WTC11 (cell line): ENCODE results near the gene MGARP. TPM values are rescaled to one million over a fixed set of nuclear protein-coding genes. Genes with fewer than 3 reads are reported as not detected.
A peak's percentile ranks its signal among the peaks of the same experiment; 100 is the strongest.

Experiments
- ATAC-seq: fragments of 200-7000 bp; cut with Tn5 transposase; 2 replicates; pipeline ENCODE4 v1.10.0; 2021; ENCODE audit warnings: mild to moderate bottlenecking, moderate library complexity
- CTCF ChIA-PET: fragments of 300-600 bp; sonication (Branson Sonifier 250); formaldehyde crosslinking; loops from one replicate; lab custom pipeline; 2021; ENCODE audit warnings: antibody characterized with exemption; lab: Charles Lee
- POLR2A ChIA-PET: fragments of 350-600 bp; sonication (Branson Sonifier 250); formaldehyde crosslinking; loops from one replicate; lab custom pipeline; 2021; ENCODE audit warnings: antibody characterized with exemption; lab: Charles Lee
- DNase-seq: peaks from one replicate; pipeline ENCODE4 v3.0.0; 2021; ENCODE audit warnings: low spot score
- H3K27ac Mint-ChIP-seq: 2 replicates; pipeline ENCODE4 v1.8.0; 2021; ENCODE audit warnings: mixed read lengths
- H3K27me3 Mint-ChIP-seq: 2 replicates; pipeline ENCODE4 v1.8.0; 2021; ENCODE audit warnings: low read depth, mild to moderate bottlenecking, moderate library complexity, mixed read lengths
- H3K36me3 Mint-ChIP-seq: 2 replicates; pipeline ENCODE4 v1.8.0; 2021; ENCODE audit warnings: mixed read lengths
- H3K4me1 Mint-ChIP-seq: 2 replicates; pipeline ENCODE4 v1.8.0; 2022; ENCODE audit warnings: mixed read lengths
- H3K4me3 Mint-ChIP-seq: 2 replicates; pipeline ENCODE4 v1.8.0; 2021; ENCODE audit warnings: mild to moderate bottlenecking, moderate library complexity, mixed read lengths
- H3K9me3 Mint-ChIP-seq: 2 replicates; pipeline ENCODE4 v1.8.0; 2021; ENCODE audit warnings: mixed read lengths
- CREB1 ChIP-seq: sonication (generic); formaldehyde crosslinking; IDR thresholded peaks from 2 replicates; pipeline ENCODE4 v1.8.0; 2023; ENCODE audit warnings: mild to moderate bottlenecking, missing genetic modification reagents
- CREM ChIP-seq: sonication (generic); formaldehyde crosslinking; IDR thresholded peaks from 2 replicates; pipeline ENCODE4 v1.8.1; 2022; ENCODE audit warnings: mild to moderate bottlenecking, missing genetic modification reagents, moderate library complexity
- ELF4 ChIP-seq: sonication (generic); formaldehyde crosslinking; IDR thresholded peaks from 2 replicates; pipeline ENCODE4 v1.8.1; 2022; ENCODE audit warnings: low read depth, mild to moderate bottlenecking, moderate library complexity, missing genetic modification reagents
- GABPB1 ChIP-seq: sonication (generic); formaldehyde crosslinking; IDR thresholded peaks from 2 replicates; pipeline ENCODE4 v1.8.1; 2023; ENCODE audit warnings: mild to moderate bottlenecking, missing genetic modification reagents
- GTF2I ChIP-seq: fragments of 250-450 bp; sonication (Bioruptor Pico); conservative IDR thresholded peaks from 2 replicates; pipeline ENCODE4 v1.4.0; 2021; ENCODE audit warnings: mild to moderate bottlenecking
- KAT7 ChIP-seq: sonication (generic); formaldehyde crosslinking; IDR thresholded peaks from 2 replicates; pipeline ENCODE4 v1.8.1; 2023; ENCODE audit warnings: missing genetic modification reagents, mild to moderate bottlenecking, borderline replicate concordance
- NR2C2 ChIP-seq: sonication (generic); formaldehyde crosslinking; IDR thresholded peaks from 2 replicates; pipeline ENCODE4 v1.8.0; 2022; ENCODE audit warnings: mild to moderate bottlenecking, missing genetic modification reagents
- PRRX2 ChIP-seq: fragments of 250-450 bp; sonication (Bioruptor Pico); IDR thresholded peaks from 2 replicates; pipeline ENCODE4 v1.8.0; 2021; ENCODE audit warnings: mild to moderate bottlenecking
- RELA ChIP-seq: sonication (generic); formaldehyde crosslinking; IDR thresholded peaks from 2 replicates; pipeline ENCODE4 v1.8.1; 2022; ENCODE audit warnings: missing genetic modification reagents, mild to moderate bottlenecking, borderline replicate concordance
- RORB ChIP-seq: fragments of 250-450 bp; sonication (Bioruptor Pico); IDR thresholded peaks from 2 replicates; pipeline ENCODE4 v1.9.0; 2021; ENCODE audit warnings: mild to moderate bottlenecking
- SMAD3 ChIP-seq: sonication (generic); formaldehyde crosslinking; IDR thresholded peaks from 2 replicates; pipeline ENCODE4 v1.8.0; 2022; ENCODE audit warnings: missing genetic modification reagents, mild to moderate bottlenecking, borderline replicate concordance
- ZBTB21 ChIP-seq: sonication (generic); formaldehyde crosslinking; IDR thresholded peaks from 2 replicates; pipeline ENCODE4 v1.8.1; 2023; ENCODE audit warnings: mild to moderate bottlenecking, missing genetic modification reagents, borderline replicate concordance
- ZNF219 ChIP-seq: sonication (generic); formaldehyde crosslinking; IDR thresholded peaks from 2 replicates; pipeline ENCODE4 v1.8.0; 2023; ENCODE audit warnings: missing genetic modification reagents, mild to moderate bottlenecking, borderline replicate concordance
- total RNA-seq: library from RNA; stranded (reverse); gene quantifications from 3 replicates; pipeline ENCODE4 v1.2.3, GENCODE V29; 2021
- TF ChIP-seq, protein P1 (sequence below): sonication (generic); formaldehyde crosslinking; IDR thresholded peaks from 2 replicates; pipeline ENCODE4 v1.8.1; 2023; ENCODE audit warnings: mild to moderate bottlenecking, missing genetic modification reagents, moderate library complexity
- TF ChIP-seq, protein P2 (sequence below): sonication (generic); formaldehyde crosslinking; IDR thresholded peaks from 2 replicates; pipeline ENCODE4 v1.8.1; 2023; ENCODE audit warnings: mild to moderate bottlenecking, missing genetic modification reagents
- TF ChIP-seq, protein P3 (sequence below): sonication (generic); formaldehyde crosslinking; IDR thresholded peaks from 2 replicates; pipeline ENCODE4 v1.8.1; 2022; ENCODE audit warnings: mild to moderate bottlenecking, missing genetic modification reagents, moderate library complexity, borderline replicate concordance
- TF ChIP-seq, protein P4 (sequence below): fragments of 250-450 bp; sonication (Bioruptor Pico); IDR thresholded peaks from 2 replicates; pipeline ENCODE4 v1.9.0; 2021; ENCODE audit warnings: moderate library complexity, mild to moderate bottlenecking, inconsistent platforms, borderline replicate concordance
- TF ChIP-seq, protein P5 (sequence below): fragments of 250-450 bp; sonication (Bioruptor Pico); IDR thresholded peaks from 2 replicates; pipeline ENCODE4 v1.9.0; 2021; ENCODE audit warnings: mild to moderate bottlenecking
- TF ChIP-seq, protein P6 (sequence below): fragments of 250-450 bp; sonication (Bioruptor Pico); IDR thresholded peaks from 2 replicates; pipeline ENCODE4 v1.9.0; 2021; ENCODE audit warnings: mild to moderate bottlenecking, borderline replicate concordance

Gene MGARP
- total RNA-seq, 1 experiment from 2014 or later, result 4.6 TPM

DNA sequence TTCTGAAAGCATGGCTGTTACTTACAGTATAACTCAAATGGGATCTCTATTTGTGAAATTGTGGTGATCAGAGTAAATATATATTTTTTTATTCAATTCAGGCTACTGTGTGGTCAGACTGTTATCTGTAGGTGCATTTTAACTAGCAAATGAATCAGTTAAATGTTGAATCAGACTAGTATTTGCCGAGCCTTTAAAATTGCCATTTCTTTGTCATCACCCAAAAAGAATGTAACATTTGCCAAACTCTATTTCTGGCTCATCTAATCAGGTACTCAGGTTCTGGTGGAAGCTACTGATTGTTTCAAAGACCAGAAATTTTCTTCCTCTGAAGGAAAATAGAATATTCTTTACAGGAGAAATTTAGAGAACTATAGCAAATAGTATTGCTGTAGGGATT lies 19.5 kb upstream of the MGARP start:
- peaks cover 2% of the 10 kb centered on the region; the same call in 1 of the 2 replicates for H3K27me3 Mint-ChIP-seq
- ChIA-PET POLR2A (interaction anchor here (3.5 kb wide), 1 partner anchor 121 kb away, joined by 59 read pairs; the partner anchor contains the start of gene ELF2), CTCF (interaction anchor here (2.1 to 2.3 kb wide), 2 partner anchors 122 to 269 kb away, joined by 9 to 11 read pairs; partner anchors contain the start of gene ELF2)
- peak overlapping the region; percentile 99 for H3K4me3 Mint-ChIP-seq
- DNase-seq (no peak), ATAC-seq (no peak)
- H3K4me1 Mint-ChIP-seq, result peaks cover 38% of the 10 kb centered on the region
- 0 out of 2 replicates have a peak overlapping the region, but pooled peaks have one; percentile 59 for H3K27ac Mint-ChIP-seq
- TF ChIP-seq GTF2I, result no peak
- TF ChIP-seq, protein P1, sequence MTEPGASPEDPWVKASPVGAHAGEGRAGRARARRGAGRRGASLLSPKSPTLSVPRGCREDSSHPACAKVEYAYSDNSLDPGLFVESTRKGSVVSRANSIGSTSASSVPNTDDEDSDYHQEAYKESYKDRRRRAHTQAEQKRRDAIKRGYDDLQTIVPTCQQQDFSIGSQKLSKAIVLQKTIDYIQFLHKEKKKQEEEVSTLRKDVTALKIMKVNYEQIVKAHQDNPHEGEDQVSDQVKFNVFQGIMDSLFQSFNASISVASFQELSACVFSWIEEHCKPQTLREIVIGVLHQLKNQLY (CRISPR knock-in tag), result no peak
- TF ChIP-seq PRRX2 (CRISPR knock-in tag), result no peak
- TF ChIP-seq KAT7 (CRISPR knock-in tag), result no peak
- TF ChIP-seq ZBTB21 (CRISPR knock-in tag), result no peak
- TF ChIP-seq, protein P2, sequence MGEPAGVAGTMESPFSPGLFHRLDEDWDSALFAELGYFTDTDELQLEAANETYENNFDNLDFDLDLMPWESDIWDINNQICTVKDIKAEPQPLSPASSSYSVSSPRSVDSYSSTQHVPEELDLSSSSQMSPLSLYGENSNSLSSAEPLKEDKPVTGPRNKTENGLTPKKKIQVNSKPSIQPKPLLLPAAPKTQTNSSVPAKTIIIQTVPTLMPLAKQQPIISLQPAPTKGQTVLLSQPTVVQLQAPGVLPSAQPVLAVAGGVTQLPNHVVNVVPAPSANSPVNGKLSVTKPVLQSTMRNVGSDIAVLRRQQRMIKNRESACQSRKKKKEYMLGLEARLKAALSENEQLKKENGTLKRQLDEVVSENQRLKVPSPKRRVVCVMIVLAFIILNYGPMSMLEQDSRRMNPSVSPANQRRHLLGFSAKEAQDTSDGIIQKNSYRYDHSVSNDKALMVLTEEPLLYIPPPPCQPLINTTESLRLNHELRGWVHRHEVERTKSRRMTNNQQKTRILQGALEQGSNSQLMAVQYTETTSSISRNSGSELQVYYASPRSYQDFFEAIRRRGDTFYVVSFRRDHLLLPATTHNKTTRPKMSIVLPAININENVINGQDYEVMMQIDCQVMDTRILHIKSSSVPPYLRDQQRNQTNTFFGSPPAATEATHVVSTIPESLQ (CRISPR knock-in tag), result no peak
- TF ChIP-seq RORB (CRISPR knock-in tag), result no peak
- TF ChIP-seq, protein P3, sequence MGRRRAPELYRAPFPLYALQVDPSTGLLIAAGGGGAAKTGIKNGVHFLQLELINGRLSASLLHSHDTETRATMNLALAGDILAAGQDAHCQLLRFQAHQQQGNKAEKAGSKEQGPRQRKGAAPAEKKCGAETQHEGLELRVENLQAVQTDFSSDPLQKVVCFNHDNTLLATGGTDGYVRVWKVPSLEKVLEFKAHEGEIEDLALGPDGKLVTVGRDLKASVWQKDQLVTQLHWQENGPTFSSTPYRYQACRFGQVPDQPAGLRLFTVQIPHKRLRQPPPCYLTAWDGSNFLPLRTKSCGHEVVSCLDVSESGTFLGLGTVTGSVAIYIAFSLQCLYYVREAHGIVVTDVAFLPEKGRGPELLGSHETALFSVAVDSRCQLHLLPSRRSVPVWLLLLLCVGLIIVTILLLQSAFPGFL (CRISPR knock-in tag), result no peak
- TF ChIP-seq CREB1, result no peak
- TF ChIP-seq ELF4 (CRISPR knock-in tag), result no peak
- TF ChIP-seq, protein P4, sequence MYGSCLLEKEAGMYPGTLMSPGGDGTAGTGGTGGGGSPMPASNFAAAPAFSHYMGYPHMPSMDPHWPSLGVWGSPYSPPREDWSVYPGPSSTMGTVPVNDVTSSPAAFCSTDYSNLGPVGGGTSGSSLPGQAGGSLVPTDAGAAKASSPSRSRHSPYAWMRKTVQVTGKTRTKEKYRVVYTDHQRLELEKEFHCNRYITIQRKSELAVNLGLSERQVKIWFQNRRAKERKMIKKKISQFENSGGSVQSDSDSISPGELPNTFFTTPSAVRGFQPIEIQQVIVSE (CRISPR knock-in tag), result no peak
- TF ChIP-seq NR2C2, result no peak
- TF ChIP-seq SMAD3 (CRISPR knock-in tag), result no peak
- TF ChIP-seq, protein P5, sequence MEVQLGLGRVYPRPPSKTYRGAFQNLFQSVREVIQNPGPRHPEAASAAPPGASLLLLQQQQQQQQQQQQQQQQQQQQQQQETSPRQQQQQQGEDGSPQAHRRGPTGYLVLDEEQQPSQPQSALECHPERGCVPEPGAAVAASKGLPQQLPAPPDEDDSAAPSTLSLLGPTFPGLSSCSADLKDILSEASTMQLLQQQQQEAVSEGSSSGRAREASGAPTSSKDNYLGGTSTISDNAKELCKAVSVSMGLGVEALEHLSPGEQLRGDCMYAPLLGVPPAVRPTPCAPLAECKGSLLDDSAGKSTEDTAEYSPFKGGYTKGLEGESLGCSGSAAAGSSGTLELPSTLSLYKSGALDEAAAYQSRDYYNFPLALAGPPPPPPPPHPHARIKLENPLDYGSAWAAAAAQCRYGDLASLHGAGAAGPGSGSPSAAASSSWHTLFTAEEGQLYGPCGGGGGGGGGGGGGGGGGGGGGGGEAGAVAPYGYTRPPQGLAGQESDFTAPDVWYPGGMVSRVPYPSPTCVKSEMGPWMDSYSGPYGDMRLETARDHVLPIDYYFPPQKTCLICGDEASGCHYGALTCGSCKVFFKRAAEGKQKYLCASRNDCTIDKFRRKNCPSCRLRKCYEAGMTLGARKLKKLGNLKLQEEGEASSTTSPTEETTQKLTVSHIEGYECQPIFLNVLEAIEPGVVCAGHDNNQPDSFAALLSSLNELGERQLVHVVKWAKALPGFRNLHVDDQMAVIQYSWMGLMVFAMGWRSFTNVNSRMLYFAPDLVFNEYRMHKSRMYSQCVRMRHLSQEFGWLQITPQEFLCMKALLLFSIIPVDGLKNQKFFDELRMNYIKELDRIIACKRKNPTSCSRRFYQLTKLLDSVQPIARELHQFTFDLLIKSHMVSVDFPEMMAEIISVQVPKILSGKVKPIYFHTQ (CRISPR knock-in tag), result no peak
- peaks cover 28% of the 10 kb centered on the region for H3K36me3 Mint-ChIP-seq
- peaks cover 4% of the 10 kb centered on the region; the same call in 1 of the 2 replicates for H3K9me3 Mint-ChIP-seq

DNA sequence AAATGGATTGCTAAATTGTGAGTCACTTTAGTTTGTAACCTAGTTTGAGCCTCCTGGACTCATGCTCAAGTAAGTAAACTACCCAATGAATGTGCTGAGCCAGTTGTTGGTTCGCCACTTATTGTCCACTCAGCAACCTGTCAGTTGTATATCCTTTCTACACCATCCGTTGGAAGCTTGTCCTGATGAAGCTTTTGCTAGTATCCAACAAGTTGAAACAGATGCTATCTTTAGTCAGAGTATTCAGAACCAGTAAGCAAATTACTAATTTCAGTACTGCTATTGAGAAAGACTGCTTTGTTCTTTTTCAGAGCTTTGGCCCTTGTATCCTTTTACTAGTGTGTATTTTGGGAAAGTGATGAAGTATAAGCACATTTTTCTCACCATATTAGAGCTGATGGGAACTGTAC lies 17.0 kb upstream of the MGARP start:
- Mint-ChIP-seq H3K4me3 (no peak overlapping the region), H3K36me3 (peaks cover 24% of the 10 kb centered on the region), H3K27ac (no peak overlapping the region), H3K4me1 (peaks cover 31% of the 10 kb centered on the region; the same call in 1 of the 2 replicates), H3K9me3 (no peaks in the 10 kb centered on the region), H3K27me3 (peaks cover 2% of the 10 kb centered on the region; the same call in 1 of the 2 replicates)
- ATAC-seq (no peak), DNase-seq (no peak)
- CTCF ChIA-PET, result interaction anchor here (0.6 to 4.0 kb wide), 10 partner anchors 12 to 269 kb away, joined by 3 to 45 read pairs (median 14); partner anchors contain the start of genes ELF2 and MGARP
- POLR2A ChIA-PET, result interaction anchor here (2.2 kb wide), 1 partner anchor 120 kb away, joined by 16 read pairs; the partner anchor contains the start of gene ELF2
- TF ChIP-seq RELA (CRISPR knock-in tag), result no peak
- TF ChIP-seq, protein P6, sequence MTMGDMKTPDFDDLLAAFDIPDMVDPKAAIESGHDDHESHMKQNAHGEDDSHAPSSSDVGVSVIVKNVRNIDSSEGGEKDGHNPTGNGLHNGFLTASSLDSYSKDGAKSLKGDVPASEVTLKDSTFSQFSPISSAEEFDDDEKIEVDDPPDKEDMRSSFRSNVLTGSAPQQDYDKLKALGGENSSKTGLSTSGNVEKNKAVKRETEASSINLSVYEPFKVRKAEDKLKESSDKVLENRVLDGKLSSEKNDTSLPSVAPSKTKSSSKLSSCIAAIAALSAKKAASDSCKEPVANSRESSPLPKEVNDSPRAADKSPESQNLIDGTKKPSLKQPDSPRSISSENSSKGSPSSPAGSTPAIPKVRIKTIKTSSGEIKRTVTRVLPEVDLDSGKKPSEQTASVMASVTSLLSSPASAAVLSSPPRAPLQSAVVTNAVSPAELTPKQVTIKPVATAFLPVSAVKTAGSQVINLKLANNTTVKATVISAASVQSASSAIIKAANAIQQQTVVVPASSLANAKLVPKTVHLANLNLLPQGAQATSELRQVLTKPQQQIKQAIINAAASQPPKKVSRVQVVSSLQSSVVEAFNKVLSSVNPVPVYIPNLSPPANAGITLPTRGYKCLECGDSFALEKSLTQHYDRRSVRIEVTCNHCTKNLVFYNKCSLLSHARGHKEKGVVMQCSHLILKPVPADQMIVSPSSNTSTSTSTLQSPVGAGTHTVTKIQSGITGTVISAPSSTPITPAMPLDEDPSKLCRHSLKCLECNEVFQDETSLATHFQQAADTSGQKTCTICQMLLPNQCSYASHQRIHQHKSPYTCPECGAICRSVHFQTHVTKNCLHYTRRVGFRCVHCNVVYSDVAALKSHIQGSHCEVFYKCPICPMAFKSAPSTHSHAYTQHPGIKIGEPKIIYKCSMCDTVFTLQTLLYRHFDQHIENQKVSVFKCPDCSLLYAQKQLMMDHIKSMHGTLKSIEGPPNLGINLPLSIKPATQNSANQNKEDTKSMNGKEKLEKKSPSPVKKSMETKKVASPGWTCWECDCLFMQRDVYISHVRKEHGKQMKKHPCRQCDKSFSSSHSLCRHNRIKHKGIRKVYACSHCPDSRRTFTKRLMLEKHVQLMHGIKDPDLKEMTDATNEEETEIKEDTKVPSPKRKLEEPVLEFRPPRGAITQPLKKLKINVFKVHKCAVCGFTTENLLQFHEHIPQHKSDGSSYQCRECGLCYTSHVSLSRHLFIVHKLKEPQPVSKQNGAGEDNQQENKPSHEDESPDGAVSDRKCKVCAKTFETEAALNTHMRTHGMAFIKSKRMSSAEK (CRISPR knock-in tag), result no peak
- TF ChIP-seq KAT7 (CRISPR knock-in tag), result no peak
- no peak for TF ChIP-seq GABPB1 (CRISPR knock-in tag)
- no peak for TF ChIP-seq ZNF219 (CRISPR knock-in tag)
- no peak for TF ChIP-seq CREM (CRISPR knock-in tag)
